Measurements from ENCODE around the gene PSMA2. TPM values are rescaled to one million over a fixed set of nuclear protein-coding genes. Genes with fewer than 3 reads are reported as not detected.
"Not testable (repeated sequence)": the region's sequence is repeated elsewhere in the genome, so short reads cannot be mapped to it uniquely, and the experiment has no call there.

PSMA2 gene
- total RNA-seq, 1 donor from 2014 or later: 46.7 TPM

DNA sequence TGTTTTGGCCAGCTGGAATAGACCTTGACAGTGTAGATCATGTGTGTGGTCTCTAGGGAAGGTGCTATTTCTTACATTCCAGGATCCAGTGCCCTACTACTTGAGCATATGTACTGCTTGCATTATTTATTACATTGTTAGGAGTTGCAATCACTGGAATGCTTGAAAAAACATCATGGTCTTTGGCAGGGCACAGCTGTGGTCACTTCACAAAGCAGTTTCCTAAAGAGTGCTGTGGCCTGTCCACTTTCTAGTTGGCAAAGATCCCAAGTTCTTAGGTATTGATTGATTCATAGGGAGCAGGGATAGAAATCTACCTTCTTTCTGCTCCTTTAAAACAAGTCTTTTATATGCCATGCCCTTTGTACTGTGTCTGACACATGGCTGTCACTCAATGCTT is 24.7 kb downstream of the PSMA2 start:
- no peak for DNase-seq (ENCODE audit: low spot score)

- DNase-seq (ENCODE audit: low spot score): no peak
These were observed 25.8 kb downstream of the PSMA2 start for GRCh38 chr7:42906181-42906580.

- DNase-seq (ENCODE audit: low spot score): no peak
These were observed 29.6 kb downstream of the PSMA2 start for GRCh38 chr7:42902331-42902730.

DNA sequence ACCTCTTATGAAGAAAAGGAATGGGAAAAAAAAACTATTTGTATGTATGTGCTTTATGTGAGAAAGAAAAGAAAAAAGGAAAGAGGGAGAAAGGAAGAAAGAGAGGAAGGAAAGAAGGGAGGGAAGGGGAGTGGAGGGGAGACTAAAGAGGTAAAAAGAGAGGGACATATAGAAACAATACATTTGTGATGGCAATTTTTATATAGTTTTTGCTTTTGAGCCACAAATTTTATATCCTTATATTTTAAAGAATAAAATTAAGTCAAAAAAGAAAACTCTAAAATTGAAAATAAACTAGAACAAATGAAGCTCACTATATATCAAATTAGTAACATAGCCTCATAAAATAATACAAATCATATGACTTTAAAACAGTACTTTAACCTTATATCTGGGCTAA is 31.1 kb downstream of the PSMA2 start:
- no peak for DNase-seq (ENCODE audit: low spot score)

DNA sequence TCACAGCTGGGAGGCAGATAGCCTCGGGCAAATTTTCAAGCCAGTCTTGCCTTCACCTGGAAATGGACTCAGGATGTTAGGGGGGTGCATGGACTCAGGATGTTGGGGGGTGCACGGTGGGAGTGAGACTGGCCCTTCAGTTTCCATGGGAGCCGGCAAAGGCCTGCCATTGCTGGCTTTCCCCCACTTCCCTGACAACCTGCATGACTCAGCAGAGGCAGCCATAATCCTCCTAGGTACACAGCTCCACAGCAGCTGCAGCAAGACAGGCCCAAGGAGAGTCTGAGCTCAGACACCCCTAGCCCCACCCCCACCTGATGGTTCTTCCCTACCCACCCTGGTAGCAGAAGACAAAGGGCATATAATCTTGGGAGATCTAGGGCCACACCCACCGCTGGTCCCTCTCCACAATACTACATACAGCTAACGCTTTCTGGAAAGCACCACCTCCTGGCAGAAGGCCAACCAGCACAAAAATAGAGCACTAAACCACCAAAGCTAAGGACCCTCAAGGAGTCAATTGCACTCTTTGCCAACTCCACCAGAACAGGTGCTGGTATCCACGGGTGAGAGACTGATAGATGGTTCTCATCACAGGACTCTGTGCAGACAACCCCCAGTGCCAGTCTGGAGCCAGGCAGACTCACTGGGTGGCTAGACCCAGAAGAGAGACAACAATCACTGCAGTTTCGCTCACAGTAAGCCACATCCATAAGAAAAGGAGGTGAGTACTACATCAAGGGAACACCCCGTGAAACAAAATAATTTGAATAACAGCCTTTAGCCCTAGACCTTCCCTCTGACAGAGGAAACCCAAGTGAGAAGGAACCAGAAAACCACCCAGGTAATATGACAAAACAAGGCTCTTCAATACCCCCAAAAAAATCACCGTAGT is 38.4 kb downstream of the PSMA2 start:
- DNase-seq (ENCODE audit: low spot score): no peak

DNA sequence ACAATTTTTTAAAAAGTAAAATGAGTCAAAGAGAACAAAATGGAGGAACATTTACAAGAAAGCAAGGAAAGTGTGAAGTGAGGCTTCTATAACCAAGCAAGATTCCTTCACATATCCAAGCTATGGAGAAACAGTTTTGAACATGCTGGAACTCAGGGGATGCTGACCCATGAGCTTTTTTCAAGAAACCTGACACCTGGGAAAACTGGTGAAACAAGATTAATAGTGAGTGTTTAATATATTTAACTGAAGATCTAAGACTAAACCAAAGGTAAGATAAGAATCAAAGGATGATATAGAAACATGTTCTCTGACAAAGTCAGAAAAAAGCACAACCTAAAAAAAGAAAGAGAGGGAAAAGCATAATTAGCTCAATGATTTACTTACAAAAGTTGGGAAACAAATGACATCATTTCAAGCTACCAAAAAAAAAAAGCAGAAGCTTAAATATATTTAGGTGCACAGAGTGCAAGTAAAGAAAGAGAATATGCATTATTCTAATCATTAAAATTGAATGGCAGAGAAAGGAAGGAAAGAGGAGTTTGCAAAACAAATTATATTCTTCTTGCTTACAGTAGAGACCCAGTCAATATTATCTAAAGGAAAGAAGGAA is 45.0 kb downstream of the PSMA2 start:
- DNase-seq (ENCODE audit: low spot score): no peak

DNA sequence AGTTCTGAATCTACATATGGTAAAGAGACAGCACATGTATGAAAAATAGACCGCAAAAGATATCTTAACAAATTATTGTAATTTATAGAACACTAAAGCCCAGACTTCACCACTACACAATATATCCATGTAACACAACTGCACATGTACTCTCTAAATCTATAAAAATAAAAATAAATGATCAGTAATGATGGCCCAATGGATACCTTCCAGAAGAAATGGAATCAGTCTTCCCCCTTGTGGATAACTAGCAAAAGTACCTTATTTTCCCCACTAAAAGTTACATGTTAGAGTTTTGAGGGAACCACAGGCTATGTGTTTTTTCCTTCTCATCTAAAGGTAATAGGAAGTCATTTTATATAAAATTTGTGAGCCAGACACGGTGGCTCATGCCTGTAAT is 45.8 kb downstream of the PSMA2 start:
- DNase-seq (ENCODE audit: low spot score): no peak

DNA sequence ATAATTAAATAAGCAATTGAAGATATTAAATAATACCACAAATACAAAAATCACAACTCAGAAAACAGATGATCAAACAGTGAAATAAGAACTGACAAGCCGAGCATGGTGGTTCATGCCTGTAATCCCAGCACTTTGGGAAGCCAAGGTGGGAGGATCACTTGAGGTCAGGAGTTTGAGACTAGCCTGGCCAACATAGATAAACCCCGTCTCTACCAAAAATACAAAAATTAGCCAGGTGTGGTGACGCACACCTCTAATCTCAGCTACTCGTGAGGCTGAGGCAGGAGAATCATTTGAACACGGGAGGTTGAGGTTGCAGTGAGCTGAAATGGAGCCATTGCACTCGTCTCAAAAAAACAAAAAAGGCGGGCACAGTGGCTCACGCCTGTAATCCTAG is 46.8 kb downstream of the PSMA2 start:
- DNase-seq (ENCODE audit: low spot score): not testable (repeated sequence)

GRCh38 chr7:42883950-42884349 is 48.0 kb downstream of the PSMA2 start:
- DNase-seq (ENCODE audit: low spot score): no peak

- DNase-seq (ENCODE audit: low spot score): no peak
These were observed 51.6 kb downstream of the PSMA2 start for GRCh38 chr7:42880392-42880791.

DNA sequence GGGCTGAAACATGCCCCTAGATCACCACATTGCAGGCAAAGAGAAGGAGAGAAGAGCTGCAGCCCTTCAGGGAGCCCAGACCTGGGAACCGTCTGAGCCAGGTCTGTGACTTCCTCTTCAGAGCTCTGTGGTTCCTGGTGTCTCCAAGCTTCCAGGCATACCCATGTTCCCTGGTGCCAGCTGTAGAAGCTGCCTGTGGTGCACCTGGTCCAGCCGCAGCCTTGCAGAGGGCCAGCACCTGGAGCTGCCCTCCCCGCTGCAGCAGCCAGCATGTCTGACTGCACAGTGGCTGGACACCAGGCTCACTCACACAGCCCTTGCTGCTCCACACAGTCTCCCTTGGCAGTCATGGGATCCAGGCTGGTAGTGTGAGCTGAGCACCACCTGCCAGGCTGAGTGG is 53.7 kb downstream of the PSMA2 start:
- no peak for DNase-seq (ENCODE audit: low spot score)

- no peak for DNase-seq (ENCODE audit: low spot score)
These were observed 54.1 kb downstream of the PSMA2 start for GRCh38 chr7:42877862-42878261.

DNA sequence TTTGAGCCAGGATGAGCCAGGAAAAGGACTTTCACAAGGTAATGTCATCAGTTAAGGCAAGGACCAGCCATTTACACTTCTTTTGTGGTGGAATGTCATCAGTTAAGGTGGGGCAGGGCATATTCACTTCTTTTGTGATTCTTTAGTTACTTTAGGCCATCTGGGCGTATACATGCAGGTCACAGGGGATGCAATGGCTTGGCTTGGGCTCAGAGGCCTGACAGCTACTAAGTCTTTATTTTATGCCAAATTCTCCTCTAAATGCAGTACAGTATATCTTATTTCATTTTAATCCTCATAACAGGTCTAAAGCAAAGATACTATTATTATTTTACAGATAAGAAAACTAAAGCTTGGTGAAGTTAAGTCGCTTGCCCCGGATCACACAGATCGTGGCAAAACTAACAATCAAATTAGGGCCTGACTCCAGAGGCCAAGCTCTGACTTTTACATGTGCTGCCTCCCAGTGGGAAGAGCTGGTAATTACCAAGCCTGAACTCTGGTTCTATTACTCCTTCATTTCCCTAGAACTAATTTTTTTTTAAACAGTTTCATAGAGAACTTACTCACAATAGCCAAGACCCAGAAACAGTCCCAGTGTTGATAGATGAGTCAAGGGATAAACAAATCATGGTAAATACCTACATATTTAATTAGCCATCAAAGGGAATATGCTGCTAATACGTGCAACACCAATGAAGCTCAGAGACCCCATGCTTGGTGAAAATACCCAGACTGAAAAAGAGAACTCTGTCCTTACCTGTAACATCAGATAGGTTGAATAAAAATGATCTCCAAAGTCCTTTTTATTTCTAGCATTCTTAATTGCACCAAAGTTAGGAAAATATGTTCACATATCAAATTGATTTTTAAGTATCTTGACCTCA is 55.5 kb downstream of the PSMA2 start:
- DNase-seq (ENCODE audit: low spot score): no peak

DNA sequence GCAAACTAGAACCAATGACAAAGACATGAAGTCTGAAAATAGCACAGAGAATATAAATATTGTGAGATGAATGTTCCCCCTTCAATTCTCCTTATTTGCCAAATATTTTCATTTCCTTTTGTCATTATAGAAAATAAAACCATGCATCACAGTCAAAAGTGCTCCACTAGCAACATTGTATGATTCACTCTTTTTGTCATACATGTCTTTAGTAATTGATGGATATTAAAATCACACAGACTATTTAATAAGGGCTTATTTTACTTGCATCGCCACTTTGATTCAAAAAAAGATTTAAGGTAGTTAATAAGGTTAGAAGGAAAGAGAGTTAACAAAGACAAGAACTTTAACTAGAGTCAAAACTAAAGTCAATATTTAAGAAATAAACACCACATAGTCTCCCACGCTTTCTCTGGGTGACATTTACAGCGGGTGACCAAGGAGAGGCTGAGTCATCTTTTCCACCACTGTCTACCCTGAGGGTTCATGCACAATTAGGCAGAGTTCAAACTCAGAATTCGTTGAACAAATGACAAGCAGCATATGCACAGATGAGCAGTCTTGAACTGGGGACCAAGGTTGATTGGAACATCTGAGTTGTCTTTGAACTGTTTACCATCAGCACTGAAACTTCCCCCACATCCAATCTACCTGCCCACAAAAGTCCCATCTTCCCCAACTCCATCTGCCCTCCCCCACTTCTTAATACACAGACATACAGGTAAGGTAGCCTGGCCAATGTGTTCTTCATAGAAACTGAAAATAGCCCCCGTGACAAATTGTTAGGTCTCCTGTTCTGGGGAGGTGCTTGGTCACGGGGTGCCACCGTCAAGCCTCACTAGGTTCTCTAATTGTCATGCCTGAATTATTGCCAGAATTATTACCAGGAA is 62.6 kb downstream of the PSMA2 start:
- no peak for DNase-seq (ENCODE audit: low spot score)

DNA sequence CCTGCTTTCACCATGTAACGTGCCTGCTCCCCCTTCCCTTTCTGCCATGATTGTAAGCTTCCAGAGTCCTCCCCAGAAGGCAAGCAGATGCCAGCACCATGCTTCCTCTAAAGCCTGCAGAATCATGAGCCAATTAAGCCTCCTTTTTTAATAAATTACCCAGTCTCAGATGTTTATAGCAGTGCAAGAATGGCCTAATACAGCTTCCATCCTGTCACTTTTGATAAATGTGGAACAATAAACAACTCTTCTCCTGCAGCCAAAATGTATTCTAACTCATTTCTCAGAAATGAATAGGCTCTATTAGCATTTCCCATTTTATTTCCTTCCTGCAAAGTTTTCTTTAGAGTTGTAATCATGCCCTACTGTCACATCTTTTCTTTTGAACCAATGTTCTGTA is 63.5 kb downstream of the PSMA2 start:
- no peak for DNase-seq (ENCODE audit: low spot score)

Other genes starting within 250 kb of the PSMA2 start
- 6.6 TPM for gene C7orf25, start 20.1 kb downstream of the PSMA2 start, total RNA-seq
- gene MRPL32, start 202 bp upstream of the PSMA2 start, total RNA-seq: 41.5 TPM
- gene HECW1, start 180.5 kb upstream of the PSMA2 start, total RNA-seq: 1.3 TPM